GM21717 (cell line): Measurements from ENCODE around the gene IFRD2.

Experiments used
- ATAC-seq: cut with Tn5 transposase; IDR thresholded peaks from one replicate; pipeline ENCODE4 v1.9.1; 2021; ENCODE audit warnings: mild to moderate bottlenecking, moderate library complexity; ENCODE audit not compliant: unreplicated experiment

The IFRD2 gene

GRCh38 chr3:50302095-50303012, 10.1 kb upstream of the IFRD2 start:
- no peak for ATAC-seq

GRCh38 chr3:50300681-50301254, 8.5 kb upstream of the IFRD2 start:
- ATAC-seq: no peak

GRCh38 chr3:50299929-50300680, 7.9 kb upstream of the IFRD2 start:
- ATAC-seq: no peak

- no peak for ATAC-seq
Measured at GRCh38 chr3:50299638-50299928, 7.4 kb upstream of the IFRD2 start.

GRCh38 chr3:50298836-50299637, 6.8 kb upstream of the IFRD2 start, which contains the start of the genes HYAL3 and NAA80:
Gene HYAL3 (minus strand): TSS chr3:50299405. CDS start chr3:50295602, 3,803 bp downstream.
Gene NAA80 (minus strand): TSS chr3:50299405. CDS start chr3:50297463, 1,942 bp downstream.
- peak; percentile 72 for ATAC-seq

DNA sequence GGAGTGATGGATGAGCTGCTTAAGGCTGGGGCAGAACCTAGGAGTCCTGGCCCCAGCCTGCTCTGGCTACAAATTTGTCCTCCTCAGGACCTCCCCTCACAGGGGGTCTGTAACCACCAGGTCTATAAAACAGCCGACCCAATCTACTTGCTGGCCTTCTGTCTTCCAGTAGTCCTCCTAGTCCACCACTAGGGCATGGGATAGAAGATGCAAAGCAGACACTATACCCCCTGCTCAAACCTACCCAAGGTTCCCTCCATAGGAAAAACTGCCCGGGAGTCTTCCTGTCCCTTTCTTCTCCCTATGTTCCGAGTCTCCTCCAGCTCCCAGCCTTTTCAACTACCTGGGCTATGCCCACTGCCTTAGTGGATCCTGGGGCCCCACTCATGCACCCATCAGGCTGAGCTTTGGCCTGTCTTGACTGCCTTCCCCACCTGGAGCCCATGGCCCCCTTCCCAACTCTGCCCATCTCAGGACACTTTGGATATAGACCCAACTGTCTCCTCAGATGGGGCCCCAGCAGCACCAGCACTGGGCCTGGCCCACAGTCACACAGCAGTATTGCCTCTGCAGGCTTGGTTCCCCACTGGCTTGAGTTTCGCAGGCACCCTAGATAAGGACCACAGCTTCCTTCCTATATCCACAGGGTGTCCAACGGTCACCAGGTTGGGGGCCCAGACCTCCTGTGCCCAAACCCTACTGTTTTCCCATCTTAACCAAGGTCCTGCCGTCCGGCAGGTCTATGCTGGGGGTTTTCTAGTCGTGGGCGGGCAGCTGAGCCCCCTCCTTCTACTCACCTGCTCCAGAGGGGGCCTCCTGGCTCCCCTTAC, 5.9 kb upstream of the IFRD2 start:
- ATAC-seq: no peak

DNA sequence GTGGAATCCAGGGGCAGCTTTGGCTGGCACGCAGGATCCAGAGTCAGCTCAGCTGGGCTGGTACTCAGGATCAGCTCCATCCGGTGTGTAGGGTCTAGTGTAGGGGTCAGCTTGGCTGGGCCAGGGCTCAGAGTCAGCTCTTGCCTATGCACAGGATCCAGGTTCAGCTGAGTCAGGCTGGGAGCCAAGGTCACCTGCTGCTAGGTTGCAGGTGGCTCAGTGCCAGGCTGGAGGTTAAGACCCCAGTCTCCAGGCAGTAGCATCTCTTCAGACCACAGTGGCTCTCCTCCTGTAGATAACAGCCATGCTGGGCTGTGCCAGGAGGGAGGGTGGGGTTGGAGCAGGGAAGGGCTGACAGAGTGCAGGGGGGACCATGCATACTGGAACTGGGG, 5.2 kb upstream of the IFRD2 start:
- ATAC-seq: no peak

- ATAC-seq: no peak
Measured at GRCh38 chr3:50296721-50297383, 4.6 kb upstream of the IFRD2 start.

DNA sequence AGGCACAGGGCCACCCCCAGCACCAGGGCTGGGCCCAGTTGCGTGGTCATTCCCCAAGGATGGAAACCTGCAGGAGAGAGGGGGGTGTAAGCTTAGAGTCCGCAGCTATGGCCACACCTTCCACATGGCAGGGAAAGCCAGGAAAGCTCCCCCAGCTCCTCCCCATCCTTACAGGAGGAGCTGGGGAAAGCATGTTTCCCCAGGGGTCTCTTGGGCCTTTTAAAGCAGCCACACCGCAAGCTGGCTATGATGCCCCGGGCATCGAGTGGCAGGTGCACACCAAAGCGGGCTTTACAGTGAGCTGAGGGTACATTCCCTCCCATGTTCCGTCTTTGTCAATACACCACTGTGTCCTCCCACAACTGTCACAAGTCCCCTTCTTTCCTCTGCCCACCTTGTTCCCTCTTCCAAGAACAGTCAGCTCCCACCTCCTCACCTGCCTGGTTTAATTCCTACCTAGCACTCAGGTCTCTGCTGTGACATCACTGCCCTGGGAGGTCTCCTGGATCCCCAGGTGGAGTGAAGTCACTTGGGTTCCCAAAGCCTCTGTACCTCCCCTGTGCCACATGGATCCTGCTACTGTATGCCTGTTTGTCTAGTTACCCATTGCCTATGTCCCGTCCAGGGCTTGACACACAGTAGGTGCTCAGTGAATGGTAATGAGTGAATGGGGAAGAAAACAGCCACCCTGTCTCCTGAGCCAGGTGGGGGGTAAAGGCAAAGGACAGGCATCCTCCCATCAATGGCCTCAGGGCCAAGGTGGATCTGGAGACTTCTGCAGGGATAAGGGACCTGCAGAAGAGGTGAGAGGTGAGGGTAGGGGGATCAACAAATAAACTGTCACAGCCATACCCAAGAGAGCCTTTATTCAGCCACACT, 3.6 kb upstream of the IFRD2 start:
- no peak for ATAC-seq

DNA sequence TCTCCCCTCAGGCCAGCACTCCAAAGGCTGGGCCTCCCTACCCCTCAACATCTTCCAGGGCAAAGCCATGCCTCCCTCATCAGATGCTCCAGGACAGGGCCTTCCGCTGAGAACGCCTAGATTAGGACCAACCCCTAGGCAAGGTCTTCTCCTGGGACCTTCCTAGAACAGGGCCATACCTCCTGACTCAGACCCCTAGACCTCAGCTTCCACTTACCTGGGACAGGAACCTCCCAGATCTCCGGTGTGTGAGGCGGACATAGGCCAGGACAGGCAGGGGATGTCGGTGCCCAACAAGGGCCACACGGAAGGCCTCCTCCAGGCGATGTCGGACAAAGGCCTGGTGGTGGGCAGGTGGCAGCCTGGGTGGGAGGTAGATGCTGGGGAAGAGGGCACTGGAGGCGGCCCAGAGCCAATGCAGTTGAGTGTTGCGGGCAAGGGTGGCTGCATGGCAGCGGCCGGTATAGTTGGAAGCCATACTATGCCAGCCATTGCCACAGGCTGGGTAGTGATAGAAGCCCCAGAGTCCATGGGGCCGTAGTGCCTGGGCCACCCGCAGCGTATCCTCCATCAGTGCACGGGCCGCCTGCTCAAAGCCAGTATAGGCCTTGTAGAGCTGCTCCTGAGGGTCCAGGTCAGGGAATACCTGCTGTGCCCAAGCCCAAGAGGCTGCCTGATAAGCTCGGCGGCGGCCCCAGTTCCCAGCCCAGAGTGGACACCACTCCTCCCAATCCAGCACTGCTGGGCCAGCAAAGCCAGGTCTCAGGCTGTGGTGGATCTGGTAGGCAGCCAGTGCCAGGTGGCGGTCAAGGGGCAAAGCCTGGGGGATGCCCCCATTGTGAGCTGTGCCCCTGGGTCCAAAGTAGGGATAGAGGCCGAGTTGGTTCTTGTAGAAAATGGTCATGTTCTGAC, 2.5 kb upstream of the IFRD2 start:
- ATAC-seq: no peak

- no peak for ATAC-seq
Measured at GRCh38 chr3:50294089-50294488, 1.9 kb upstream of the IFRD2 start.

GRCh38 chr3:50293079-50293801, 1.0 kb upstream of the IFRD2 start:
- ATAC-seq: no peak

GRCh38 chr3:50290161-50290641, 2.0 kb downstream of the IFRD2 start:
- no peak for ATAC-seq

GRCh38 chr3:50289130-50289529, 3.1 kb downstream of the IFRD2 start:
- no peak for ATAC-seq

DNA sequence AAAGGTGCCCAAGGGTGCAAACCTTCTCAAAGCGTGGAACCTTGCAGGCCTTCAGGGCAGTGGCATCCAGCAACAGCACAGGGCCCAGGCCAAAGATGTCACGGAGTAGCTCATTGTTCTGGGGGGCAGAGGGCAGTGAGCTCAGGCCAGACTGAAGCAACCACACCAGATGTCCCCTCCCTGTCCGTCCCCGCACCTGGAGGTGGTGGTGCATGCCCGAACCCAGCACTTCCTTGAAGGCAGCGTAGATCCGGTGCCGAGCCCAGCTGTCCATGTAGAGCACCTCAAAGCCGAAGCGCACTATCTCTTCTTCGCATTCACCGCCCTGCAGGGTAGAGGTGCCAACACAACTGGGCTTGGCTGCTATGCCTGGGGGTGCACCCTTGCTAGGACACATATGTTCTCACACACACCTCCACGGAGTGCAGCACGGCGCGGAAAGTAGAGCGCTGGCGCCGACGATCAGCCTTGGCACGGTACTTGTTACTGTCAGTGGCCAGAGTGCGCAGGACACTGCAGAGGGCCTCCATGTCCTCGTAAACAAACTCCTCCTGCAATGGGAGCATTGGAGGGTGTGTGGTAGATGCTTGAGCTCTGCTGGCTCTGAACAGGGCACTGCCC, 3.7 kb downstream of the IFRD2 start:
- ATAC-seq: no peak

DNA sequence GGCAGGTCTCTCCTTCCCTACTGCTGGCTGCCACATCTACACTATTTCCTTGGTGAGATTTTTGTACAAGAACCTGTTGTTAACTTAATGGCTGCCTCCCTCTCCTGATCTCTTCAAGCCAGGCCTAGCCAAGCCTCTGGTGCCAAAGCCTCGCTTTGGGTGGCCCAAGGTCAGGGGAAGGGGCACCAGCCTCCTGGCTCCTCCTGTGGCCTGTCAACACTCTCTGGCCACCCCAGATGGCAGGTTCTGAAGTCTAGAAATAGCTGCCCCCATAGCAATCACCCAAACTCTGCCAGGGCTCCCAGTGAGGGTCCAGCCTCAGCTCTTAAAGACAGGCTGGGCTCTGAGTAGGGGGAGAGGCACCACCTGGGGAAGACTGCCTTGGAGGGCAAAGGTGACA, 5.0 kb downstream of the IFRD2 start:
- ATAC-seq: no peak
